ENCODE results near the gene EEFSEC. TPM values are rescaled to one million over a fixed set of nuclear protein-coding genes. Genes with fewer than 3 reads are reported as not detected.

Gene EEFSEC
- total and polyA plus RNA-seq, 2 experiments from 2014 or later = 10.1 to 16.2 TPM

- Histone ChIP-seq H2AFZ (no peak overlapping the region), H3K27me3 (ENCODE audit: insufficient read depth) (no peaks in the 10 kb centered on the region), H3K27ac (ENCODE audit: low read depth) (no peak overlapping the region), H3K4me1 (ENCODE audit: insufficient read depth) (no peaks in the 10 kb centered on the region), H3K36me3 (ENCODE audit: insufficient read depth) (no peaks in the 10 kb centered on the region), H3K4me2 (no peak overlapping the region), H4K20me1 (replicated peaks; ENCODE audit: insufficient read depth) (no peaks in the 10 kb centered on the region), H3K9me2 (ENCODE audit: insufficient read depth) (no peaks in the 10 kb centered on the region), H3K4me3 (no peak overlapping the region), H3F3A (replicated peaks; ENCODE audit: low read depth) (no peaks in the 10 kb centered on the region), H3K79me2 (replicated peaks; ENCODE audit: insufficient read depth) (no peaks in the 10 kb centered on the region)
- Mint-ChIP-seq H3K36me3 (ENCODE audit: low read depth) (no peaks in the 10 kb centered on the region), H3K9me3 (no peaks in the 10 kb centered on the region), H3K4me1 (peaks cover 2% of the 10 kb centered on the region; the same call in 2 of the 3 replicates), H3K27me3 (ENCODE audit: insufficient read depth, low read depth, poor library complexity) (peaks cover 7% of the 10 kb centered on the region), H3K27ac (no peak overlapping the region), H3K4me3 (no peak overlapping the region)
- DNase-seq (ENCODE audit: low spot score) (no peak), ATAC-seq (no peak)
- TF ChIP-seq NANOG (IDR thresholded peaks at IDR 0.05; ENCODE audit: borderline replicate concordance) = no peak
- no peak for TF ChIP-seq JUNB (IDR thresholded peaks at IDR 0.05; ENCODE audit: unreplicated experiment)
- TF ChIP-seq ETS1 (IDR thresholded peaks at IDR 0.05) = no peak
These were observed 9.8 kb upstream of the EEFSEC start for GRCh38 chr3:128143496-128143895.

- Mint-ChIP-seq H3K36me3 (ENCODE audit: low read depth) (no peaks in the 10 kb centered on the region), H3K27me3 (ENCODE audit: insufficient read depth, low read depth, poor library complexity) (peaks cover 8% of the 10 kb centered on the region), H3K27ac (no peak overlapping the region), H3K9me3 (no peaks in the 10 kb centered on the region), H3K4me3 (no peak overlapping the region), H3K4me1 (peaks cover 2% of the 10 kb centered on the region; the same call in 2 of the 3 replicates)
- Histone ChIP-seq H3K27me3 (ENCODE audit: insufficient read depth) (no peaks in the 10 kb centered on the region), H3K36me3 (ENCODE audit: insufficient read depth) (no peaks in the 10 kb centered on the region), H3K9me2 (ENCODE audit: insufficient read depth) (no peaks in the 10 kb centered on the region), H2AFZ (no peak overlapping the region), H3K27ac (ENCODE audit: low read depth) (no peak overlapping the region), H3K79me2 (replicated peaks; ENCODE audit: insufficient read depth) (no peaks in the 10 kb centered on the region), H3K4me1 (ENCODE audit: insufficient read depth) (no peaks in the 10 kb centered on the region), H3F3A (replicated peaks; ENCODE audit: low read depth) (no peaks in the 10 kb centered on the region), H4K20me1 (replicated peaks; ENCODE audit: insufficient read depth) (no peaks in the 10 kb centered on the region), H3K4me3 (no peak overlapping the region), H3K4me2 (no peak overlapping the region)
- DNase-seq (ENCODE audit: low spot score) (no peak), ATAC-seq (no peak; the same call in 2 of the 3 replicates)
- no peak for TF ChIP-seq CREB1 (CRISPR knock-in tag; IDR thresholded peaks at IDR 0.05; ENCODE audit: low read depth)
- TF ChIP-seq NANOG (IDR thresholded peaks at IDR 0.05; ENCODE audit: borderline replicate concordance) = no peak
- TF ChIP-seq EZH2phosphoT487 (IDR thresholded peaks at IDR 0.05; ENCODE audit: unreplicated experiment) = no peak
- no peak for TF ChIP-seq ZNF462 (CRISPR knock-in tag; IDR thresholded peaks at IDR 0.05)
- no peak for TF ChIP-seq ZNF331 (CRISPR knock-in tag; IDR thresholded peaks at IDR 0.05; ENCODE audit: low read depth)
- TF ChIP-seq ETS1 (IDR thresholded peaks at IDR 0.05) = no peak
- no peak for TF ChIP-seq JUNB (IDR thresholded peaks at IDR 0.05; ENCODE audit: unreplicated experiment)
- TF ChIP-seq EZH2 (IDR thresholded peaks at IDR 0.05; ENCODE audit: low read depth, unreplicated experiment) = no peak
- TF ChIP-seq STAT1 (IDR thresholded peaks at IDR 0.05; ENCODE audit: unreplicated experiment) = no peak
These were observed 8.6 kb upstream of the EEFSEC start for GRCh38 chr3:128144512-128145187.
